PC-3 (cell line): ENCODE results near the gene RREB1. TPM values are rescaled to one million over a fixed set of nuclear protein-coding genes. Genes with fewer than 3 reads are reported as not detected.

Source experiments
- ATAC-seq: fragments of 200-7000 bp; cut with Tn5 transposase; 2 replicates; pipeline ENCODE4 v1.9.1; 2020; ENCODE audit warnings: mild to moderate bottlenecking, moderate library complexity
- BruUV-seq: library from RNA; stranded (reverse); fragments of 400-500 nt; replicated peaks from 2 replicates; lab custom pipeline; 2021; lab: Mats Ljungman, UMichigan
- CTCF ChIA-PET: fragments of 300-600 bp; sonication (Branson Sonifier 250); formaldehyde crosslinking; loops from one replicate; lab custom pipeline; 2022; ENCODE audit warnings: antibody characterized with exemption; lab: Charles Lee
- POLR2A ChIA-PET: fragments of 300-600 bp; sonication (Branson Sonifier 250); formaldehyde crosslinking; loops from one replicate; lab custom pipeline; 2022; ENCODE audit warnings: antibody characterized with exemption; ENCODE audit not compliant: unreplicated experiment; lab: Charles Lee
- DNase-seq: peaks from one replicate; pipeline ENCODE4 v3.0.0-alpha.2; 2015
- H2AFZ ChIP-seq: fragments of 300-600 bp; sonication (generic); 2 replicates; pipeline ENCODE4 v1.6.0; 2016; ENCODE audit warnings: antibody characterized with exemption, low read length
- H3F3A ChIP-seq: fragments of 300-600 bp; sonication (generic); one replicate; pipeline ENCODE4 v1.6.0; 2017; ENCODE audit warnings: antibody characterized with exemption, low read length, control low read depth, mild to moderate bottlenecking; ENCODE audit not compliant: unreplicated experiment
- H3K27ac ChIP-seq: fragments of 300-600 bp; sonication (generic); 2 replicates; pipeline ENCODE4 v1.5.1; 2016; ENCODE audit warnings: mild to moderate bottlenecking, low read length
- H3K27me3 ChIP-seq: fragments of 300-600 bp; sonication (generic); 2 replicates; pipeline ENCODE4 v1.6.1; 2016; ENCODE audit warnings: low read length, mixed read lengths
- H3K36me3 ChIP-seq: fragments of 300-600 bp; sonication (generic); 2 replicates; pipeline ENCODE4 v1.6.1; 2016; ENCODE audit warnings: low read depth, mixed run types, low read length, mixed read lengths
- H3K4me1 ChIP-seq: fragments of 300-600 bp; sonication (generic); 2 replicates; pipeline ENCODE4 v1.5.1; 2016; ENCODE audit warnings: low read length; ENCODE audit not compliant: insufficient read depth
- H3K4me2 ChIP-seq: fragments of 300-600 bp; sonication (generic); 2 replicates; pipeline ENCODE4 v1.6.0; 2016; ENCODE audit warnings: low read length
- H3K4me3 ChIP-seq: fragments of 300-600 bp; sonication (generic); 2 replicates; pipeline ENCODE4 v1.5.1; 2016; ENCODE audit warnings: mild to moderate bottlenecking, low read length, mixed read lengths
- H3K79me2 ChIP-seq: fragments of 300-600 bp; sonication (generic); 2 replicates; pipeline ENCODE4 v1.6.1; 2017; ENCODE audit warnings: low read length, mixed read lengths
- H3K9ac ChIP-seq: fragments of 300-600 bp; sonication (generic); 2 replicates; pipeline ENCODE4 v1.6.0; 2016; ENCODE audit warnings: mild to moderate bottlenecking, low read length
- H3K9me2 ChIP-seq: fragments of 300-600 bp; sonication (generic); replicated peaks from 2 replicates; pipeline ENCODE4 v1.6.1; 2016; ENCODE audit warnings: mixed run types, low read length, mixed read lengths
- H3K9me3 ChIP-seq: fragments of 300-600 bp; sonication (generic); 2 replicates; pipeline ENCODE4 v1.6.1; 2016; ENCODE audit warnings: low read length, mixed read lengths
- H4K20me1 ChIP-seq: fragments of 300-600 bp; sonication (generic); 2 replicates; pipeline ENCODE4 v1.6.1; 2016; ENCODE audit warnings: low read length, mixed read lengths
- CTCF ChIP-seq: fragments of 300-600 bp; sonication (generic); conservative IDR thresholded peaks from 2 replicates; pipeline ENCODE4 v1.5.1; 2017; ENCODE audit warnings: antibody characterized with exemption, low read depth, mild to moderate bottlenecking, low read length
- EZH2 ChIP-seq: fragments of 300-600 bp; sonication (generic); IDR thresholded peaks from one replicate; pipeline ENCODE4 v1.6.1; 2017; ENCODE audit warnings: antibody characterized with exemption, mild to moderate bottlenecking, low read length; ENCODE audit not compliant: unreplicated experiment
- EZH2phosphoT487 ChIP-seq: fragments of 300-600 bp; sonication (generic); IDR thresholded peaks from 2 replicates; pipeline ENCODE4 v1.6.1; 2018; ENCODE audit warnings: mild to moderate bottlenecking, antibody characterized with exemption, low read length, borderline replicate concordance
- intact Hi-C: fragments of 100-400 bp; cut with micrococcal nuclease; formaldehyde crosslinking; loops from 2 replicates; pipeline ENCODE4 v1.9.0; 2023
- total RNA-seq: library from RNA; depleted of rRNA; stranded (reverse); fragments of >200 nt; gene quantifications from 2 replicates; pipeline ENCODE4 v1.2.3, GENCODE V29; 2014

The RREB1 gene
- total RNA-seq, 1 experiment from 2014 or later: 26.0 TPM

GRCh38 chr6:7138921-7139358 is 31.2 kb downstream of the RREB1 start:
- Histone ChIP-seq H3K9me2 (no peaks in the 10 kb centered on the region), H3K4me1 (peaks cover 39% of the 10 kb centered on the region), H3K9me3 (no peaks in the 10 kb centered on the region), H3K4me2 (peak overlapping the region; percentile 25; the same call in 1 of the 2 replicates), H2AFZ (no peak overlapping the region), H3K79me2 (peaks cover 98% of the 10 kb centered on the region), H3K4me3 (no peak overlapping the region), H3K27ac (peak overlapping the region; percentile 35), H3K36me3 (no peaks in the 10 kb centered on the region), H4K20me1 (peaks cover 8% of the 10 kb centered on the region; the same call in 1 of the 2 replicates), H3K9ac (no peak overlapping the region; the same call in 1 of the 2 replicates), H3K27me3 (no peaks in the 10 kb centered on the region), H3F3A (no peaks in the 10 kb centered on the region)
- intact Hi-C loops: no loop called here
- TF ChIP-seq EZH2 (no peak), CTCF (no peak), EZH2phosphoT487 (no peak)
- BruUV-seq: no TSS peak
- ChIA-PET CTCF (interaction anchor here (0.6 kb wide), 1 partner anchor 13 kb away, joined by 3 read pairs; no protein-coding TSS in a partner anchor), POLR2A (no interaction called here)
- ATAC-seq (peak; percentile 66), DNase-seq (peak; percentile 83)

GRCh38 chr6:7139835-7140470 is 32.2 kb downstream of the RREB1 start:
- peak overlapping the region; percentile 93 for H3K4me2 ChIP-seq
- H3K27ac ChIP-seq: peak overlapping the region; percentile 71
- H3F3A ChIP-seq: no peaks in the 10 kb centered on the region
- peaks cover 43% of the 10 kb centered on the region for H3K4me1 ChIP-seq
- no peaks in the 10 kb centered on the region for H3K9me2 ChIP-seq
- intact Hi-C loops: loop anchor here (5.0 kb wide), 2 partner anchors 33 to 453 kb away; partner anchors contain the start of gene RREB1
- CTCF ChIA-PET: no interaction called here
- H2AFZ ChIP-seq: no peak overlapping the region
- no TSS peak for BruUV-seq
- H3K36me3 ChIP-seq: no peaks in the 10 kb centered on the region
- H3K9me3 ChIP-seq: no peaks in the 10 kb centered on the region
- peaks cover 3% of the 10 kb centered on the region; the same call in 1 of the 2 replicates for H4K20me1 ChIP-seq
- peak overlapping the region; percentile 74 for H3K4me3 ChIP-seq
- POLR2A ChIA-PET: interaction anchor here (0.6 kb wide), 2 partner anchors 30 to 333 kb away, joined by 4 to 5 read pairs; no protein-coding TSS in a partner anchor
- DNase-seq: no peak
- no peaks in the 10 kb centered on the region for H3K27me3 ChIP-seq
- no peak for ATAC-seq
- H3K9ac ChIP-seq: peak overlapping the region; percentile 84
- peaks cover 98% of the 10 kb centered on the region for H3K79me2 ChIP-seq
- TF ChIP-seq EZH2phosphoT487 (no peak), CTCF (no peak), EZH2 (no peak)
